ENCODE results near the gene FDX2. TPM values are rescaled to one million over a fixed set of nuclear protein-coding genes. Genes with fewer than 3 reads are reported as not detected.
A peak's percentile ranks its signal among the peaks of the same experiment; 100 is the strongest.

The FDX2 gene
- total and polyA plus RNA-seq, 2 of the 8 experiments (the other 6 are each of a cell fraction or from before 2014, with no cell fraction given): 27.0 to 64.4 TPM

DNA sequence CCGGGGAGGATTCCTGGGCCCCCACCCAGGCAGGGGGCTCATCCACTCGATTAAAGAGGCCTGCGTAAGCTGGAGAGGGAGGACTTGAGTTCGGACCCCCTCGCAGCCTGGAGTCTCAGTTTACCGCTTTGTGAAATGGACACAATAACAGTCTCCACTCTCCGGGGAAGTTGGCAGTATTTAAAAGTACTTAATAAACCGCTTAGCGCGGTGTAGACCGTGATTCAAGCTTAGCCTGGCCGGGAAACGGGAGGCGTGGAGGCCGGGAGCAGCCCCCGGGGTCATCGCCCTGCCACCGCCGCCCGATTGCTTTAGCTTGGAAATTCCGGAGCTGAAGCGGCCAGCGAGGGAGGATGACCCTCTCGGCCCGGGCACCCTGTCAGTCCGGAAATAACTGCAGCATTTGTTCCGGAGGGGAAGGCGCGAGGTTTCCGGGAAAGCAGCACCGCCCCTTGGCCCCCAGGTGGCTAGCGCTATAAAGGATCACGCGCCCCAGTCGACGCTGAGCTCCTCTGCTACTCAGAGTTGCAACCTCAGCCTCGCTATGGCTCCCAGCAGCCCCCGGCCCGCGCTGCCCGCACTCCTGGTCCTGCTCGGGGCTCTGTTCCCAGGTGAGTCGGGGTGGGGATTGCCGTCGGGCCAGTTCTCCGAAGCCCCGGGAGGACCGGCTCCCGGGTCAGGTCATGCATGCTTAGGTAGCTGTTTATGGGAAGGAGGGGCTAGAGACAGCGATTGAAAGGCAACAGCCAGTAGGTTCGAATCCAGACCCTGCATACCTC lies 45.0 kb downstream of the FDX2 start, which contains the start of gene ICAM1 (continued):
- peak; percentile 44 for TF ChIP-seq KDM4A (IDR thresholded peaks at IDR 0.05; ENCODE audit: low read depth, low read length, severe bottlenecking)
- TF ChIP-seq BCL11A (IDR thresholded peaks at IDR 0.05; ENCODE audit: low read depth in 2 of 2, low read length in 2 of 2): no peak
